Right lobe of liver (tissue), 6 donors: ENCODE measurements around the gene GLS2. TPM values are rescaled to one million over a fixed set of nuclear protein-coding genes. Genes with fewer than 3 reads are reported as not detected.
"Not testable (repeated sequence)": the region's sequence is repeated elsewhere in the genome, so short reads cannot be mapped to it uniquely, and the experiment has no call there.

ENCODE experiments used
- ATAC-seq, 4 donors: fragments of 200-7000 bp; cut with Tn5 transposase; one replicate each; pipeline ENCODE4 v1.9.1; 2020; ENCODE audit warnings: mild to moderate bottlenecking in 4 of 4, moderate library complexity in 4 of 4
- DNase-seq, 3 donors: peaks; one replicate each; pipeline ENCODE4 v3.0.0-alpha.2; 2020
- H3K27ac ChIP-seq, 3 donors: fragments of 200-600 bp; one replicate each; pipeline ENCODE4 v1.8.0; 2022
- H3K27me3 ChIP-seq, 2 donors: fragments of 200-600 bp; one replicate each; pipeline ENCODE4 v1.8.0; 2022
- H3K36me3 ChIP-seq, 4 donors: fragments of 200-600 bp; sonication (generic) in 1 of 4; one replicate each; pipeline versions ENCODE4 v1.5.1 to v1.8.0; 2017 to 2022; ENCODE audit warnings: control low read depth in 1 of 4
- H3K4me1 ChIP-seq, 4 donors: fragments of 200-600 bp; sonication (generic) in 1 of 4; one replicate each; pipeline versions ENCODE4 v1.5.1 to v1.8.0; 2017 to 2022; ENCODE audit warnings: control low read depth in 1 of 4
- H3K4me3 ChIP-seq, 3 donors: fragments of 200-600 bp; one replicate each; pipeline ENCODE4 v1.8.0; 2022
- H3K9me3 ChIP-seq, 4 donors: fragments of 200-600 bp; sonication (generic) in 1 of 4; one replicate each; pipeline versions ENCODE4 v1.5.1 to v1.8.0; 2017 to 2022; ENCODE audit warnings: control low read depth in 1 of 4
- POLR2A ChIP-seq: fragments of 450-650 bp; IDR thresholded peaks from one replicate; pipeline ENCODE4 v1.6.1; 2017; ENCODE audit warnings: antibody characterized with exemption, mild to moderate bottlenecking
- WGBS: methylation state at CpG from one replicate; pipeline ENCODE4 v1.1.6; 2018; ENCODE audit warnings: low coverage, low lambda C conversion rate; ENCODE audit not compliant: insufficient coverage; ENCODE audit errors: missing lambda C conversion rate; 5-methylcytosine and 5-hydroxymethylcytosine counted together
- intact Hi-C, 2 donors: fragments of 100-400 bp; cut with DNase I; formaldehyde crosslinking; loops; one replicate each; pipeline versions ENCODE4 v1.11.2 to v1.14.1; 2022
- total RNA-seq, 6 experiments: library from RNA; depleted of rRNA in 2 of 6; stranded (reverse); fragments of >200 nt in 2 of 6; fragmentation: NEBNext Ultra II Directional in 3 of 6; extraction: Animal tissue kit (Norgen Biotek cat#: 25700) in 3 of 6; gene quantifications; one replicate each; pipeline versions ENCODE4 v1.1.0 to v1.2.4, GENCODE V29; 2016 to 2023
- TF ChIP-seq, protein P1 (sequence below), 4 donors: fragments of 200-600 bp in 3 of 4; fragments of 450-650 bp in 1 of 4; IDR thresholded peaks; one replicate each; pipeline versions ENCODE4 v1.5.1 to v1.8.0; 2016 to 2022; ENCODE audit warnings: antibody characterized with exemption in 4 of 4, mild to moderate bottlenecking in 2 of 4
- donor health status: DM: no; HTN: yes; CAD: no.
- donor health status: DM: no; HTN: no; CAD: no.
- donor health status: DM: no; HTN: no; CAD: no.
- donor health status: DM: no; HTN: yes; CAD: no.
- donor health status: DM: no; HTN: yes; CAD: no.

The GLS2 gene
- total RNA-seq, 6 experiments from 2014 or later, result 37.2 to 267 (median 72.7) TPM

DNA sequence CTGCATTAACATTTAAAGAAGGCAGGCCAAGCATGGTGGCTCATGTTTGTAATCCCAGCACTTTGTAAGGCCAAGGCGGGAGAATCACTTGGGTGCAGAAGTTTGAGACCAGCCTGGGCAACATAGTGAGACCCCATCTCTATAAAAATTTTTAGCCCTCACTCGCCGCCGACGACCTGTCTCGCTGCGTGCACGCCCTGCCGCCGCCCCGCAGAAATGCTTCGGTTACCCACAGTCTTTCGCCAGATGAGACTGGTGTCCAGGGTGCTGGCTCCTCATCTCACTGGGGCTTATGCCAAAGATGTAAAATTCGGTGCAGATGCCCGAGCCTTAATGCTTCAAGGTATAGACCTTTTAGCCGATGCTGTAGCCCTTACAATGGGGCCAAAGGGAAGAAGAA is 22.8 kb upstream of the GLS2 start:
- DNase-seq, result no peak
- no peak for ATAC-seq

DNA sequence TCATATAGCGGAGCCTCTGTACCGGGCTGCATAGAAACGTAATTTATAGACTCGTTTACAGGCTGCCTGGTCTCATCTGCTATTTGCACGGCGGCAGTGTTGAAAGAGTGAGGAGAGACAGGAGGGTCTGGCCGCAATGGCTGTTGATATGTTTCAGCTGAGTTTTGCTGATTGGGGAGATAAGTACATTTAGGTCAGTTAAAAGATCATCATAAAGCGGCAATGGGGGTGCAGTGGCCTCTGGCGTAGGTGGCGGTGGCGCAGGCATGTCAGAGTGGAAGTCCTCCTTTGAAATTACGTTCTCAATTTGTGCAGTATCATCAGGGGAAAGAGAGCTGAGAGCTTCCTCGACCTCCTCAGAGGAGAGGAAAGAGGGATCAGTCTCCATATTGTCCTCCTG is 11.9 kb upstream of the GLS2 start:
- 72% methylated on average over 8 of the region's 13 CpGs for WGBS
- H3K9me3 ChIP-seq, DNase-seq, H3K4me1 ChIP-seq, intact Hi-C loops, H3K27ac ChIP-seq, H3K27me3 ChIP-seq, H3K36me3 ChIP-seq, H3K4me3 ChIP-seq, ATAC-seq: not testable (repeated sequence)

More for the DNA sequence above, 22.8 kb upstream of the GLS2 start:
- H3K27ac ChIP-seq, result no peak overlapping the region
- no peaks in the 10 kb centered on the region for H3K9me3 ChIP-seq
- H3K4me3 ChIP-seq, result no peak overlapping the region
- intact Hi-C loops, result no loop called here
- H3K36me3 ChIP-seq, result no peaks in the 10 kb centered on the region
- peaks cover 0 to 6% (median 0%) of the 10 kb centered on the region in 4 donors for H3K4me1 ChIP-seq
- H3K27me3 ChIP-seq, result no peaks in the 10 kb centered on the region
- TF ChIP-seq, protein P1, sequence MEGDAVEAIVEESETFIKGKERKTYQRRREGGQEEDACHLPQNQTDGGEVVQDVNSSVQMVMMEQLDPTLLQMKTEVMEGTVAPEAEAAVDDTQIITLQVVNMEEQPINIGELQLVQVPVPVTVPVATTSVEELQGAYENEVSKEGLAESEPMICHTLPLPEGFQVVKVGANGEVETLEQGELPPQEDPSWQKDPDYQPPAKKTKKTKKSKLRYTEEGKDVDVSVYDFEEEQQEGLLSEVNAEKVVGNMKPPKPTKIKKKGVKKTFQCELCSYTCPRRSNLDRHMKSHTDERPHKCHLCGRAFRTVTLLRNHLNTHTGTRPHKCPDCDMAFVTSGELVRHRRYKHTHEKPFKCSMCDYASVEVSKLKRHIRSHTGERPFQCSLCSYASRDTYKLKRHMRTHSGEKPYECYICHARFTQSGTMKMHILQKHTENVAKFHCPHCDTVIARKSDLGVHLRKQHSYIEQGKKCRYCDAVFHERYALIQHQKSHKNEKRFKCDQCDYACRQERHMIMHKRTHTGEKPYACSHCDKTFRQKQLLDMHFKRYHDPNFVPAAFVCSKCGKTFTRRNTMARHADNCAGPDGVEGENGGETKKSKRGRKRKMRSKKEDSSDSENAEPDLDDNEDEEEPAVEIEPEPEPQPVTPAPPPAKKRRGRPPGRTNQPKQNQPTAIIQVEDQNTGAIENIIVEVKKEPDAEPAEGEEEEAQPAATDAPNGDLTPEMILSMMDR (IDR thresholded peaks at IDR 0.05), result no peak
- no peak for TF ChIP-seq POLR2A
- WGBS, result 90% methylated on average over 16 of the region's 16 CpGs

- intact Hi-C loops, H3K27ac ChIP-seq, H3K4me1 ChIP-seq, H3K9me3 ChIP-seq, H3K36me3 ChIP-seq, H3K27me3 ChIP-seq, DNase-seq, ATAC-seq, H3K4me3 ChIP-seq: not testable (repeated sequence)
- 87% methylated on average over 6 of the region's 9 CpGs for WGBS
These were observed 11.5 kb upstream of the GLS2 start for GRCh38 chr12:56499452-56499851.

DNA sequence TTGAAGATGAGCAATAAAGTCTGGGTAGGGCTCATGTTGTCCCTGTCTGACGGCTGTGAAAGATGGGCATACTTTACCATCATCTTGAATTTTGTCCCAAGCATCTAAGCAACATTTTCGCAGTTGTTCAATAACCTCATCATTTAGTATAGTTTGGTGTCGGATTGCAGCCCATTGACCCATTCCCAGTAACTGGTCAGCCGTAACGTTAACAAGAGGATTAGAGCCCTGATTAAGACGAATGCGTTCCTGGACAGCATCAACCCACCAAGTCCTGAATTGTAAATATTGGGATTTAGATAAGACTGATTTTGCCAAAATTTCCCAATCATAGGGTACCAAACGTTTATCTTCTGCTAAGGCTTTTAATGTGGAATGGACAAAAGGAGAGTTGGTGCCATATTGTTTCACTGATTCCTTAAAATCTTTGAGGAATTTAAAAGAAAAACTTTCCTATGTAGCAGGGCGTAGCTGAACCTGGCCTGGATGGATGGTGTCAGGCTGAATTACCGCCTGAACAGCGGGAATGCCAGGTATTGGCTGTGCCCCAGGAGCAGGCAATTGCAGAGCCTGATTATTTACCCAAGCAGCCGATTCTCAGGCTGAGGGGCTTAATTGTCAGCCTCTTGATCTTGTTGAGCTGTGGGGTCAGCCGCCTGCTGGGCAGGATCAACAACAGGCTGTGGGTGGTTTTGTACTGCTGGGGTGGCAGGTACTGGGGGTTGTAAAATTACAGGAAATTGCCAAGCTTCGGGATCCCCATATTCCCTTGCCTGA is 10.4 kb upstream of the GLS2 start:
- intact Hi-C loops, H3K9me3 ChIP-seq, H3K36me3 ChIP-seq, H3K27me3 ChIP-seq, H3K4me1 ChIP-seq, DNase-seq, H3K27ac ChIP-seq, H3K4me3 ChIP-seq: not testable (repeated sequence)
- peak; percentile 40 to 55 (median 44) for ATAC-seq
- WGBS, result 52% methylated on average over 14 of the region's 14 CpGs

GRCh38 chr12:56496704-56497103 is 8.7 kb upstream of the GLS2 start:
- 12% methylated on average over 3 of the region's 17 CpGs for WGBS
- H3K27me3 ChIP-seq, H3K36me3 ChIP-seq, H3K9me3 ChIP-seq, intact Hi-C loops, ATAC-seq, H3K4me1 ChIP-seq, H3K4me3 ChIP-seq, H3K27ac ChIP-seq: not testable (repeated sequence)
- TF ChIP-seq, protein P1 (IDR thresholded peaks at IDR 0.05), result peak in 3 of 4 donors; percentile 7 to 41 (median 36)
- peak; percentile 65 to 77 (median 71) for DNase-seq

DNA sequence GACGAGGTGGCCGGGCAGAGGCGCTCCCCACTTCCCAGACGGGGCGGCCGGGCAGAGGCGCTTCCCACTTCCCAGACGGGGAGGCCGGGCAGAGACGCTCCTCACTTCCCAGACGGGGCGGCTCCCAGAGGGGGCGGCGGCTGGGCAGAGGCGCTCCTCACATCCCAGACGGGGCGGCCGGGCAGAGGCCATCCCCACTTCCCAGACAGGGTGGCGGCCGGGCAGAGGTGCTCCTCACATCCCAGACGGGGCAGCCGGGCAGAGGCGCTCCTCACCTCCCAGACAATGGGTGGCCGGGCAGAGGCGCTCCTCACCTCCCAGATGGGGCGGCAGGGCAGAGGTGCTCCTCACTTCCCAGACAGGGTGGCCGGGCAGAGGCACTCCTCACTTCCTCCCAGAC is 6.5 kb upstream of the GLS2 start:
- ATAC-seq, H3K27me3 ChIP-seq, H3K36me3 ChIP-seq, H3K4me1 ChIP-seq, H3K27ac ChIP-seq, intact Hi-C loops, H3K9me3 ChIP-seq, DNase-seq, H3K4me3 ChIP-seq: not testable (repeated sequence)
- 97% methylated on average over 7 of the region's 27 CpGs for WGBS

GRCh38 chr12:56494106-56494415 is 6.1 kb upstream of the GLS2 start:
- H3K9me3 ChIP-seq, H3K27ac ChIP-seq, DNase-seq, H3K36me3 ChIP-seq, ATAC-seq, H3K27me3 ChIP-seq, H3K4me1 ChIP-seq, H3K4me3 ChIP-seq, intact Hi-C loops: not testable (repeated sequence)
- no CpG with 5 or more reads among the region's 15 CpGs for WGBS

DNA sequence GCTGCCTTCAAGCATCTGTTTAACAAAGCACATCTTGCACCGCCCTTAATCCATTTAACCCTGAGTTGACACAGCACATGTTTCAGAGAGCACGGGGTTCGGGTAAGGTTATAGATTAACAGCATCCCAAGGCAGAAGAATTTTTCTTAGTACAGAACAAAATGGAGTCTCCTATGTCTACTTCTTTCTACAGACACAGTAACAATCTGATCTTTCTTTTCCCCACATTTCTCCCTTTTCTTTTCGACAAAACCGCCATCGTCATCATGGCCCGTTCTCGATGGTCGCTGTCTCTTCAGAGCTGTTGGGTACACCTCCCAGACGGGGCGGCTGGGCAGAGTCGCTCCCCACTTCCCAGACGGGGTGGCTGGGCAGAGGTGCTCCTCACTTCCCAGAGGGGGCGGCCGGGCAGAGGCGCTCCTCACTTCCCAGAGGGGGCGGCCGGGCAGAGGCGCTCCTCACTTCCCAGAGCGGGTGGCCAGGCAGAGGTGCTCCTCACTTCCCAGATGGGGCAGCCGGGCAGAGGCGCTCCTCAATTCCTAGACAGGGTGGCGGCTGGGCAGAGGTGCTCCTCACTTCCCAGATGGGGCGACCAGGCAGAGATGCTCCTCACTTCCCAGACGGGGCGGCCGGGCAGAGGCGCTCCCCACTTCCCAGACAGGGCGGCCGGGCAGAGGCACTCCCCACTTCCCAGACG is 5.6 kb upstream of the GLS2 start:
- H3K4me3 ChIP-seq, H3K4me1 ChIP-seq, H3K9me3 ChIP-seq, H3K27me3 ChIP-seq, H3K27ac ChIP-seq, intact Hi-C loops, ATAC-seq, H3K36me3 ChIP-seq, DNase-seq: not testable (repeated sequence)
- 87% methylated on average over 10 of the region's 31 CpGs for WGBS
